ENCODE results near the gene SLC5A2.

DNA sequence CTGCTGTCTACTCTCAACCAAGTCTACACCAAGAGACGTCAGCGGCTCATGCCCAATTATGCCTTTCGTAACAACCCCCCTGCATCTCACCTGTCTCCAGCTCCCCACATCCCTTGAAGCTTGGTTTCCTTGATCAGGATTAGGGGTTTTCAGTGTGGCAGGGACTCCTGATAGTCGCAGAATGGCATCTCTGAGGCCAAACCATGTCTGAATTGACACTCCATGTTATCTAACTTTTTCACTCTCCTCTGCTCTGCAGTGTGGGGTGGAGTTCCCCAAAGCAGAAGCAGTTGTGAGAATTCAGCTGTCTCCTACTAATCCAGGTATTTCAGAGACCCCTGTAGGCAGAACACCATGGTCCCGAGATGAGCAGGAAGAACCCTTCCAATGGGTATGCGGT is 39.1 kb downstream of the SLC5A2 start:
- TF ChIP-seq, protein P1, sequence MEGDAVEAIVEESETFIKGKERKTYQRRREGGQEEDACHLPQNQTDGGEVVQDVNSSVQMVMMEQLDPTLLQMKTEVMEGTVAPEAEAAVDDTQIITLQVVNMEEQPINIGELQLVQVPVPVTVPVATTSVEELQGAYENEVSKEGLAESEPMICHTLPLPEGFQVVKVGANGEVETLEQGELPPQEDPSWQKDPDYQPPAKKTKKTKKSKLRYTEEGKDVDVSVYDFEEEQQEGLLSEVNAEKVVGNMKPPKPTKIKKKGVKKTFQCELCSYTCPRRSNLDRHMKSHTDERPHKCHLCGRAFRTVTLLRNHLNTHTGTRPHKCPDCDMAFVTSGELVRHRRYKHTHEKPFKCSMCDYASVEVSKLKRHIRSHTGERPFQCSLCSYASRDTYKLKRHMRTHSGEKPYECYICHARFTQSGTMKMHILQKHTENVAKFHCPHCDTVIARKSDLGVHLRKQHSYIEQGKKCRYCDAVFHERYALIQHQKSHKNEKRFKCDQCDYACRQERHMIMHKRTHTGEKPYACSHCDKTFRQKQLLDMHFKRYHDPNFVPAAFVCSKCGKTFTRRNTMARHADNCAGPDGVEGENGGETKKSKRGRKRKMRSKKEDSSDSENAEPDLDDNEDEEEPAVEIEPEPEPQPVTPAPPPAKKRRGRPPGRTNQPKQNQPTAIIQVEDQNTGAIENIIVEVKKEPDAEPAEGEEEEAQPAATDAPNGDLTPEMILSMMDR (IDR thresholded peaks at IDR 0.05): no peak
- no peak for TF ChIP-seq POLR2A (IDR thresholded peaks at IDR 0.05)
